Activated B cell treated with CpG ODN at 0.5 μM for 24 hours (primary cell): ENCODE results near the gene DHRS7C. TPM values are rescaled to one million over a fixed set of nuclear protein-coding genes. Genes with fewer than 3 reads are reported as not detected.

ENCODE experiments used
- ATAC-seq: fragments of 200-7000 bp; cut with Tn5 transposase; one replicate; pipeline ENCODE4 v1.10.0; 2021; ENCODE audit warnings: low read depth, mild to moderate bottlenecking, moderate library complexity
- CTCF ChIA-PET: fragments of 350-600 bp; sonication (Branson Sonifier 250); formaldehyde crosslinking; loops from one replicate; lab custom pipeline; 2021; ENCODE audit warnings: antibody characterized with exemption; lab: Charles Lee
- POLR2A ChIA-PET: fragments of 350-600 bp; sonication (Branson Sonifier 250); formaldehyde crosslinking; loops from one replicate; lab custom pipeline; 2021; ENCODE audit warnings: antibody characterized with exemption; lab: Charles Lee
- DNase-seq: peaks from one replicate; pipeline ENCODE4 v3.0.0; 2022
- H3K27ac Mint-ChIP-seq: one replicate; pipeline ENCODE4 v1.8.0; 2020; ENCODE audit warnings: mixed read lengths
- H3K27me3 Mint-ChIP-seq: one replicate; pipeline ENCODE4 v1.8.0; 2021; ENCODE audit warnings: mixed read lengths
- H3K36me3 Mint-ChIP-seq: one replicate; pipeline ENCODE4 v1.8.0; 2021; ENCODE audit warnings: low read depth, mixed read lengths
- H3K4me1 Mint-ChIP-seq: one replicate; pipeline ENCODE4 v1.8.0; 2021; ENCODE audit warnings: mixed read lengths
- H3K4me3 Mint-ChIP-seq: one replicate; pipeline ENCODE4 v1.8.0; 2020; ENCODE audit warnings: mild to moderate bottlenecking, mixed read lengths
- H3K9me3 Mint-ChIP-seq: one replicate; pipeline ENCODE4 v1.8.0; 2020; ENCODE audit warnings: mixed read lengths
- CTCF ChIP-seq: fragments of 200-600 bp; IDR thresholded peaks from one replicate; pipeline ENCODE4 v1.8.0; 2022; ENCODE audit warnings: antibody characterized with exemption, mild to moderate bottlenecking
- intact Hi-C: fragments of 100-400 bp; cut with micrococcal nuclease; formaldehyde crosslinking; loops from one replicate; pipeline ENCODE4 v1.15.1; 2024
- total RNA-seq: library from RNA; stranded (reverse); gene quantifications from 2 replicates; pipeline ENCODE4 v1.2.3, GENCODE V29; 2022

Gene DHRS7C, protein sequence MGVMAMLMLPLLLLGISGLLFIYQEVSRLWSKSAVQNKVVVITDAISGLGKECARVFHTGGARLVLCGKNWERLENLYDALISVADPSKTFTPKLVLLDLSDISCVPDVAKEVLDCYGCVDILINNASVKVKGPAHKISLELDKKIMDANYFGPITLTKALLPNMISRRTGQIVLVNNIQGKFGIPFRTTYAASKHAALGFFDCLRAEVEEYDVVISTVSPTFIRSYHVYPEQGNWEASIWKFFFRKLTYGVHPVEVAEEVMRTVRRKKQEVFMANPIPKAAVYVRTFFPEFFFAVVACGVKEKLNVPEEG
- total RNA-seq: not detected in 2 replicates

DNA sequence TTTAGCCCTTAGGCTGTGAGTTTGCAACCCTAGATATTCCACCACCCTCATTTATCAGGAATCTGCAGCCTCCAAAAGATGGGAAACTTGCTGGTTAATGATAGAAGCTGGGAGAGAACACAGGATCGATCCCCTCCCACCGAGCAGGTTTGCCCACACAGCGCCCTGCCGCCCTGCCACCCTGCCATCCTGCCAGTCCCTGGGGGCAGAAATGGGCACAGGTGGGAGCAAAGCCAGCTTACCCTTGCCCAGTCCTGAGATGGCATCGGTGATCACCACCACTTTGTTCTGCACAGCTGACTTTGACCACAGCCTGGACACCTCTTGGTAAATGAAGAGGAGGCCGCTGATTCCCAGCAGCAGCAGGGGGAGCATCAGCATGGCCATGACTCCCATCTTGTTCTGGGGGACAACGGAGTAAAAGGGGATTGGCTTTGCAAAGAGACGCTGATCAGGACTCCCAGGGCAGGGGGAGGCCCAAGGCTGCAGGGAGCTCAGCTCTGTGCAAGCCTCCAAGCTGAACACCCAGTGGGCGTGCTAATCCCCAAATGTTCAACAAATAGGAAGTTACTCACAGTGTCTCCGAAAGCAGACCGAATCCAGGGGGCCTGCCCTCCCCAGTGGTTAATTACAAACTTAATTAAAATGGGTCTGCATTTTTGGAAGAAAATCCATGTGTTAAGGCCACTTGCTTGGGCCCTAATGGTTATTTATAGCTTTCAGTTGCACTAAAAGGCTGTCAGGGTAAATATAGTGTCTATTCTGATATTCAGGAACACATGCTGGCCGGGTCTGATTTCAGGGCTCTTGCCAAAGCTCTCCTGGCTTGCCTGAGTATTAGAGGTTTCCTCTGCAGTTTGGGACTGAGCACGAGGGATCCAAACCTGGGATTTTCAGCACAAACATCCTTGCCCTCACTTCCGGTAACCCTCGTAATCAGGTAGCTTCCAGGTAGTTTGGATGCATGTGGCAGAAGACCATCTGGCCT, at the start of gene DHRS7C:
TSS of gene DHRS7C (minus strand) at position 704 of the 988 bp plus-strand sequence. CDS start at position 396, 308 bp downstream.
- no peak for TF ChIP-seq CTCF
- Mint-ChIP-seq H3K36me3 (no peaks in the 10 kb centered on the region), H3K4me3 (no peak within 1 kb of the TSS), H3K4me1 (no peaks in the 10 kb centered on the region), H3K9me3 (no peaks in the 10 kb centered on the region), H3K27ac (no peak within 1 kb of the TSS), H3K27me3 (no peaks in the 10 kb centered on the region)
- ATAC-seq (no peak), DNase-seq (no peak)
- CTCF ChIA-PET: no interaction called here
- intact Hi-C loops: no loop called here
- POLR2A ChIA-PET: no interaction called here

- Mint-ChIP-seq H3K4me1 (no peaks in the 10 kb centered on the region), H3K4me3 (no peak overlapping the region), H3K27ac (no peak overlapping the region), H3K9me3 (no peaks in the 10 kb centered on the region), H3K36me3 (no peaks in the 10 kb centered on the region), H3K27me3 (peaks cover 6% of the 10 kb centered on the region)
- no peak for ATAC-seq
- TF ChIP-seq CTCF: no peak
- intact Hi-C loops: no loop called here
- ChIA-PET POLR2A (no interaction called here), CTCF (interaction anchor here (0.6 kb wide), 1 partner anchor 263 kb away, joined by 3 read pairs; the partner anchor contains the start of gene CFAP52)
- no peak for DNase-seq
Observed at GRCh38 chr17:9839433-9839832, 48.0 kb upstream of the DHRS7C start.

DNA sequence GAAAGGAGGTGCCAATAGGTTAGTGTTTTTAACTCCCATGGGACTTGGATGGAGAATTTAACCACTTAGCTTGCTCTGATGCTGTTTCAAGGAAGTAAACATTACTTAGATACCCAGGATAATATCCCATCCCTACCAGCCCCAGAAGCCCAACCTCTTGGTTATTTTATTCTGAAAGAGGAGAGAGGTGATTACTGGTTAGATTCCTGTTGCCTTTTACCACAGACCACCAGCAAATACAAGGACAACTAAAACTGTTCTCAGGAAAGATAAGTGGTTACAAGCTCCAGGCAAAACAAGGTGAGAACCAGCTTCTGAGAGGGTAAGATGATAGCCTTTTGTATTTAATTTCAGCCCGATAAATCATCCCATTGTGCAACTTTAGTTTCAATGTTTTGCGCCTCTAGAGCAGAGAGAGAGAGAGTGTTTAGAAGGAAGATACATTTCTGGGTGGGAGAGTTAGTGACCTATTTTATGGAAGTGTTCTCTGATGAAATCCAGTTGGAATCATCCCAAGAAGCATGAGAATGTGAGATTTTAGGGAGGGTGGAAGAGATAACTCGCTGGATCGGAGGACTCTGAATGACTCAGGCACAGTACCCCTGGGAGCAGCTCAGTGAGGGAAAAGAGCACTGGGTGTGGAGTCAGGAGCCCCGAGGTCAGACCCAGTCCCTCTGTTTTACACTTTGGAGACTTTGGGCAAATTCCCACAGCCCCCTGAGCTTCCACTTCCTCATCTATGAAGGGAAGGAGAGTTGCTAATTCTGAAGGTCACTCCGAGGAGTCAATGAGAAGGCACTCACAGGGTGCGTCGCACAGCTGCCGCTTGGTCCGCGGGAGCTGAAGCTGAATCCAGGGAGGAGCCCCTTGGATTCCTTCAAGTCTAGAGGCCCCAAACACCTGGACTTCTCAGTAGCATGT, 46.4 kb upstream of the DHRS7C start:
- no peak overlapping the region for H3K4me3 Mint-ChIP-seq
- no peaks in the 10 kb centered on the region for H3K4me1 Mint-ChIP-seq
- intact Hi-C loops: no loop called here
- POLR2A ChIA-PET: no interaction called here
- no peak overlapping the region for H3K27ac Mint-ChIP-seq
- CTCF ChIA-PET: no interaction called here
- H3K36me3 Mint-ChIP-seq: no peaks in the 10 kb centered on the region
- no peak for TF ChIP-seq CTCF
- no peaks in the 10 kb centered on the region for H3K27me3 Mint-ChIP-seq
- H3K9me3 Mint-ChIP-seq: no peaks in the 10 kb centered on the region
- DNase-seq: no peak
- no peak for ATAC-seq

DNA sequence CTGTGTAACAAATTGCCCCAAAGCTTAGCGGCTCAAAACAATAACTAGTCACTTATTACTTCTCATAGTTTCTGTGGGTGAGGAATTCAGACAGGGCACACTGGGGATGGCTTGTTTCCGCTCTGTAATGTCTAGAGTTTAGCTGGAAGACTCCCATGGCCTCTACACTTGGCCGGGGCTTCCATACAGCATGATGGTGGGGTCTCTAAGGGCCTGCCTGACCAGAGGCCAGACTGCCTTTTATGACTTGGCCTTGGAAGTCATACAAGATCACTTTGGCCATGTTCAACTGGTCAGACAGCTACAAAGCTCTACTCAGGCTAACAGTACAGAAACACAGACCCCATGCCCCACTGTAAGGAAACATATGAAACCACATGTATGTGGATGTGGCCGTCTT, 42.5 kb upstream of the DHRS7C start:
- intact Hi-C loops: no loop called here
- Mint-ChIP-seq H3K4me3 (no peak overlapping the region), H3K27ac (no peak overlapping the region), H3K4me1 (no peaks in the 10 kb centered on the region), H3K36me3 (no peaks in the 10 kb centered on the region), H3K9me3 (no peaks in the 10 kb centered on the region), H3K27me3 (no peaks in the 10 kb centered on the region)
- no peak for TF ChIP-seq CTCF
- ATAC-seq: no peak
- no peak for DNase-seq
- CTCF ChIA-PET: no interaction called here
- POLR2A ChIA-PET: no interaction called here
